SK-N-SH treated with all-trans-retinoic acid at 6 μM for 48 hours (cell line): Measurements from ENCODE around the gene PDE7B.

Source experiments
- ATAC-seq: fragments of 200-7000 bp; cut with Tn5 transposase; 3 replicates; pipeline ENCODE4 v1.9.1; 2020; ENCODE audit warnings: mild to moderate bottlenecking, moderate library complexity
- ARNTL ChIP-seq: fragments of 450-650 bp; formaldehyde crosslinking; IDR thresholded peaks from 2 replicates; pipeline ENCODE4 v1.5.0; 2020; ENCODE audit warnings: low read depth, mild to moderate bottlenecking, moderate library complexity, borderline replicate concordance
- BACH2 ChIP-seq: fragments of 250-450 bp; sonication (Bioruptor Pico); IDR thresholded peaks from 2 replicates; pipeline ENCODE4 v1.9.0; 2021; ENCODE audit warnings: mild to moderate bottlenecking, borderline replicate concordance
- CSDC2 ChIP-seq: fragments of 250-450 bp; sonication (Bioruptor Pico); IDR thresholded peaks from 2 replicates; pipeline ENCODE4 v1.5.0; 2020; ENCODE audit warnings: mild to moderate bottlenecking, moderate library complexity
- ESRRG ChIP-seq: fragments of 250-450 bp; sonication (Bioruptor Pico); IDR thresholded peaks from 2 replicates; pipeline ENCODE4 v1.6.1; 2021; ENCODE audit warnings: mild to moderate bottlenecking
- GLIS3 ChIP-seq: fragments of 250-450 bp; sonication (Bioruptor Pico); IDR thresholded peaks from 2 replicates; pipeline ENCODE4 v1.5.0; 2020; ENCODE audit warnings: mild to moderate bottlenecking, moderate library complexity
- OSR1 ChIP-seq: fragments of 250-450 bp; sonication (Bioruptor Pico); IDR thresholded peaks from 2 replicates; pipeline ENCODE4 v1.8.0; 2022; ENCODE audit warnings: moderate library complexity, mild to moderate bottlenecking, inconsistent platforms
- PPARA ChIP-seq: fragments of 250-450 bp; sonication (Bioruptor Pico); IDR thresholded peaks from 2 replicates; pipeline ENCODE4 v1.5.0; 2020; ENCODE audit warnings: mild to moderate bottlenecking, borderline replicate concordance
- SNAI2 ChIP-seq: fragments of 250-450 bp; sonication (Bioruptor Pico); IDR thresholded peaks from 2 replicates; pipeline ENCODE4 v1.5.0; 2020; ENCODE audit warnings: mild to moderate bottlenecking, moderate library complexity
- TCF4 ChIP-seq: fragments of 250-450 bp; sonication (Bioruptor Pico); IDR thresholded peaks from 2 replicates; pipeline ENCODE4 v1.8.0; 2021; ENCODE audit warnings: mild to moderate bottlenecking, moderate library complexity, borderline replicate concordance
- TOX ChIP-seq: fragments of 250-450 bp; sonication (Bioruptor Pico); IDR thresholded peaks from 2 replicates; pipeline ENCODE4 v1.8.0; 2021; ENCODE audit warnings: mild to moderate bottlenecking, moderate library complexity, borderline replicate concordance
- TSHZ2 ChIP-seq: fragments of 250-450 bp; sonication (Bioruptor Pico); IDR thresholded peaks from 2 replicates; pipeline ENCODE4 v1.5.0; 2020; ENCODE audit warnings: mild to moderate bottlenecking, moderate library complexity
- ZC3H10 ChIP-seq: fragments of 250-450 bp; sonication (Bioruptor Pico); IDR thresholded peaks from 2 replicates; pipeline ENCODE4 v1.5.1; 2021; ENCODE audit warnings: mild to moderate bottlenecking, moderate library complexity
- ZFP3 ChIP-seq: fragments of 250-450 bp; sonication (Bioruptor Pico); IDR thresholded peaks from 2 replicates; pipeline ENCODE4 v1.5.0; 2020; ENCODE audit warnings: mild to moderate bottlenecking, moderate library complexity
- ZNF565 ChIP-seq: fragments of 450-650 bp; formaldehyde crosslinking; conservative IDR thresholded peaks from 2 replicates; pipeline ENCODE4 v1.5.0; 2020; ENCODE audit warnings: low read depth, mild to moderate bottlenecking, moderate library complexity
- ZNF70 ChIP-seq: fragments of 450-650 bp; formaldehyde crosslinking; IDR thresholded peaks from 2 replicates; pipeline ENCODE4 v1.5.0; 2020; ENCODE audit warnings: mild to moderate bottlenecking, moderate library complexity
- ZNF8 ChIP-seq: fragments of 450-650 bp; formaldehyde crosslinking; IDR thresholded peaks from 2 replicates; pipeline ENCODE4 v1.5.0; 2020; ENCODE audit warnings: mild to moderate bottlenecking, moderate library complexity
- TF ChIP-seq, protein P1 (sequence below): fragments of 250-450 bp; sonication (Bioruptor Pico); IDR thresholded peaks from 2 replicates; pipeline ENCODE4 v1.5.1; 2020; ENCODE audit warnings: low read depth, mild to moderate bottlenecking, moderate library complexity
- TF ChIP-seq, protein P2 (sequence below): fragments of 250-450 bp; sonication (Bioruptor Pico); IDR thresholded peaks from 2 replicates; pipeline ENCODE4 v1.8.0; 2021; ENCODE audit warnings: low read depth, mild to moderate bottlenecking, moderate library complexity, borderline replicate concordance
- TF ChIP-seq, protein P3 (sequence below): fragments of 250-450 bp; sonication (Bioruptor Pico); IDR thresholded peaks from 2 replicates; pipeline ENCODE4 v1.5.1; 2021; ENCODE audit warnings: mild to moderate bottlenecking, moderate library complexity
- TF ChIP-seq, protein P4 (sequence below): fragments of 250-450 bp; sonication (Bioruptor Pico); IDR thresholded peaks from 2 replicates; pipeline ENCODE4 v1.8.0; 2020; ENCODE audit warnings: mild to moderate bottlenecking, moderate library complexity, borderline replicate concordance

Gene PDE7B

DNA sequence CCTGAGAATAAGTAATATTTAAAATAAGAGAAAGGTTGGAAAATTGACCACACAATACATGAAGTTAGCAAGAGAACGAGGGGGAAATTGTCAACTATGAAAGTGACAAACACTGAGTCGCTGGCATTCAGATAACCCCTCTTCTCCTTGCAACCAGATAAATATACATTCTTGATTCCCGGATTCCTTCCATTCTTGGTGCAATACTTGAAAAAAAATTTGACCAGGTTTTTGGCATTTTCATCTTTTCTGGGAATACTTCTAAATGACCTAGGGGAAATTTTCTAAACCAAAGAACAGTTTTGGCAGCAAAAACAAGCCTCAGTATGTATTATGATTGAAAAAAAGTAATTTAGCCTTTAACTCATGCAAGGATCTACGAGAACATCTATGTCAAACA is 164.0 kb downstream of the PDE7B start:
- TF ChIP-seq SNAI2 (CRISPR knock-in tag) (no peak), OSR1 (CRISPR knock-in tag) (no peak), ZC3H10 (CRISPR knock-in tag) (no peak), ZNF565 (no peak), ZNF8 (CRISPR knock-in tag) (no peak), PPARA (CRISPR knock-in tag) (no peak), GLIS3 (CRISPR knock-in tag) (no peak), ESRRG (no peak), ARNTL (no peak), CSDC2 (CRISPR knock-in tag) (no peak), ZFP3 (CRISPR knock-in tag) (no peak), TSHZ2 (CRISPR knock-in tag) (no peak), BACH2 (CRISPR knock-in tag) (no peak)
- TF ChIP-seq, protein P1, sequence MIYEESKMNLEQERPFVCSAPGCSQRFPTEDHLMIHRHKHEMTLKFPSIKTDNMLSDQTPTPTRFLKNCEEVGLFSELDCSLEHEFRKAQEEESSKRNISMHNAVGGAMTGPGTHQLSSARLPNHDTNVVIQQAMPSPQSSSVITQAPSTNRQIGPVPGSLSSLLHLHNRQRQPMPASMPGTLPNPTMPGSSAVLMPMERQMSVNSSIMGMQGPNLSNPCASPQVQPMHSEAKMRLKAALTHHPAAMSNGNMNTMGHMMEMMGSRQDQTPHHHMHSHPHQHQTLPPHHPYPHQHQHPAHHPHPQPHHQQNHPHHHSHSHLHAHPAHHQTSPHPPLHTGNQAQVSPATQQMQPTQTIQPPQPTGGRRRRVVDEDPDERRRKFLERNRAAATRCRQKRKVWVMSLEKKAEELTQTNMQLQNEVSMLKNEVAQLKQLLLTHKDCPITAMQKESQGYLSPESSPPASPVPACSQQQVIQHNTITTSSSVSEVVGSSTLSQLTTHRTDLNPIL (CRISPR knock-in tag): no peak
- TF ChIP-seq, protein P2, sequence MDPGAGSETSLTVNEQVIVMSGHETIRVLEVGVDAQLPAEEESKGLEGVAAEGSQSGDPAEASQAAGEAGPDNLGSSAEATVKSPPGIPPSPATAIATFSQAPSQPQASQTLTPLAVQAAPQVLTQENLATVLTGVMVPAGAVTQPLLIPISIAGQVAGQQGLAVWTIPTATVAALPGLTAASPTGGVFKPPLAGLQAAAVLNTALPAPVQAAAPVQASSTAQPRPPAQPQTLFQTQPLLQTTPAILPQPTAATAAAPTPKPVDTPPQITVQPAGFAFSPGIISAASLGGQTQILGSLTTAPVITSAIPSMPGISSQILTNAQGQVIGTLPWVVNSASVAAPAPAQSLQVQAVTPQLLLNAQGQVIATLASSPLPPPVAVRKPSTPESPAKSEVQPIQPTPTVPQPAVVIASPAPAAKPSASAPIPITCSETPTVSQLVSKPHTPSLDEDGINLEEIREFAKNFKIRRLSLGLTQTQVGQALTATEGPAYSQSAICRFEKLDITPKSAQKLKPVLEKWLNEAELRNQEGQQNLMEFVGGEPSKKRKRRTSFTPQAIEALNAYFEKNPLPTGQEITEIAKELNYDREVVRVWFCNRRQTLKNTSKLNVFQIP (CRISPR knock-in tag): no peak
- TF ChIP-seq, protein P3, sequence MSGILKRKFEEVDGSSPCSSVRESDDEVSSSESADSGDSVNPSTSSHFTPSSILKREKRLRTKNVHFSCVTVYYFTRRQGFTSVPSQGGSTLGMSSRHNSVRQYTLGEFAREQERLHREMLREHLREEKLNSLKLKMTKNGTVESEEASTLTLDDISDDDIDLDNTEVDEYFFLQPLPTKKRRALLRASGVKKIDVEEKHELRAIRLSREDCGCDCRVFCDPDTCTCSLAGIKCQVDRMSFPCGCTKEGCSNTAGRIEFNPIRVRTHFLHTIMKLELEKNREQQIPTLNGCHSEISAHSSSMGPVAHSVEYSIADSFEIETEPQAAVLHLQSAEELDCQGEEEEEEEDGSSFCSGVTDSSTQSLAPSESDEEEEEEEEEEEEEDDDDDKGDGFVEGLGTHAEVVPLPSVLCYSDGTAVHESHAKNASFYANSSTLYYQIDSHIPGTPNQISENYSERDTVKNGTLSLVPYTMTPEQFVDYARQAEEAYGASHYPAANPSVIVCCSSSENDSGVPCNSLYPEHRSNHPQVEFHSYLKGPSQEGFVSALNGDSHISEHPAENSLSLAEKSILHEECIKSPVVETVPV (CRISPR knock-in tag): no peak
- no peak for ATAC-seq

GRCh38 chr6:136016228-136017225 is 165.0 kb downstream of the PDE7B start:
- TF ChIP-seq, protein P1 (CRISPR knock-in tag): no peak
- no peak for TF ChIP-seq ARNTL
- TF ChIP-seq ZNF70 (CRISPR knock-in tag): no peak
- TF ChIP-seq TCF4 (CRISPR knock-in tag): no peak
- TF ChIP-seq TOX: no peak
- TF ChIP-seq BACH2 (CRISPR knock-in tag): no peak
- no peak for TF ChIP-seq CSDC2 (CRISPR knock-in tag)
- TF ChIP-seq, protein P4, sequence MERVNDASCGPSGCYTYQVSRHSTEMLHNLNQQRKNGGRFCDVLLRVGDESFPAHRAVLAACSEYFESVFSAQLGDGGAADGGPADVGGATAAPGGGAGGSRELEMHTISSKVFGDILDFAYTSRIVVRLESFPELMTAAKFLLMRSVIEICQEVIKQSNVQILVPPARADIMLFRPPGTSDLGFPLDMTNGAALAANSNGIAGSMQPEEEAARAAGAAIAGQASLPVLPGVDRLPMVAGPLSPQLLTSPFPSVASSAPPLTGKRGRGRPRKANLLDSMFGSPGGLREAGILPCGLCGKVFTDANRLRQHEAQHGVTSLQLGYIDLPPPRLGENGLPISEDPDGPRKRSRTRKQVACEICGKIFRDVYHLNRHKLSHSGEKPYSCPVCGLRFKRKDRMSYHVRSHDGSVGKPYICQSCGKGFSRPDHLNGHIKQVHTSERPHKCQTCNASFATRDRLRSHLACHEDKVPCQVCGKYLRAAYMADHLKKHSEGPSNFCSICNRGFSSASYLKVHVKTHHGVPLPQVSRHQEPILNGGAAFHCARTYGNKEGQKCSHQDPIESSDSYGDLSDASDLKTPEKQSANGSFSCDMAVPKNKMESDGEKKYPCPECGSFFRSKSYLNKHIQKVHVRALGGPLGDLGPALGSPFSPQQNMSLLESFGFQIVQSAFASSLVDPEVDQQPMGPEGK (CRISPR knock-in tag): no peak
- TF ChIP-seq, all 23 proteins: peak for 0
- ATAC-seq: no peak
